Hepatocyte (in vitro differentiated cells): ENCODE data around the gene HAND1. TPM values are rescaled to one million over a fixed set of nuclear protein-coding genes. Genes with fewer than 3 reads are reported as not detected.

Source experiments
- DNase-seq: peaks from one replicate; pipeline ENCODE4 v3.0.0-alpha.2; 2016; ENCODE audit warnings: low spot score
- H2AFZ ChIP-seq: fragments of 200-600 bp; sonication (generic); 2 replicates; pipeline ENCODE4 v1.6.0; 2016; ENCODE audit warnings: antibody characterized with exemption, mild to moderate bottlenecking
- H3K27ac ChIP-seq: fragments of 200-600 bp; sonication (generic); 2 replicates; pipeline ENCODE4 v1.5.1; 2016; ENCODE audit warnings: mild to moderate bottlenecking
- H3K27me3 ChIP-seq: fragments of 200-600 bp; sonication (generic); 2 replicates; pipeline ENCODE4 v1.6.1; 2016
- H3K36me3 ChIP-seq: fragments of 200-600 bp; sonication (generic); replicated peaks from 2 replicates; pipeline ENCODE4 v1.5.1; 2016; ENCODE audit warnings: low read depth; ENCODE audit not compliant: insufficient read depth
- H3K4me1 ChIP-seq: fragments of 200-600 bp; sonication (generic); 2 replicates; pipeline ENCODE4 v1.5.1; 2016; ENCODE audit warnings: mild to moderate bottlenecking, moderate library complexity; ENCODE audit not compliant: insufficient read depth
- H3K4me2 ChIP-seq: fragments of 200-600 bp; sonication (generic); 2 replicates; pipeline ENCODE4 v1.6.0; 2016
- H3K4me3 ChIP-seq: fragments of 200-600 bp; sonication (generic); 2 replicates; pipeline ENCODE4 v1.5.1; 2016; ENCODE audit warnings: mild to moderate bottlenecking
- H3K79me2 ChIP-seq: fragments of 200-600 bp; sonication (generic); 2 replicates; pipeline ENCODE4 v1.6.0; 2017; ENCODE audit warnings: mild to moderate bottlenecking
- H3K9me2 ChIP-seq: fragments of 200-600 bp; sonication (generic); replicated peaks from 2 replicates; pipeline ENCODE4 v1.6.0; 2017; ENCODE audit warnings: mild to moderate bottlenecking; ENCODE audit not compliant: insufficient read depth
- H3K9me3 ChIP-seq: fragments of 200-600 bp; sonication (generic); 2 replicates; pipeline ENCODE4 v1.5.1; 2016; ENCODE audit warnings: low read depth, mild to moderate bottlenecking
- H4K20me1 ChIP-seq: fragments of 200-600 bp; sonication (generic); 2 replicates; pipeline ENCODE4 v1.6.0; 2016; ENCODE audit warnings: mild to moderate bottlenecking; ENCODE audit not compliant: insufficient read depth, poor library complexity, severe bottlenecking
- EZH2 ChIP-seq: fragments of 200-600 bp; sonication (generic); IDR thresholded peaks from 2 replicates; pipeline ENCODE4 v1.6.1; 2016; ENCODE audit warnings: antibody characterized with exemption, mild to moderate bottlenecking, borderline replicate concordance
- EZH2phosphoT487 ChIP-seq: fragments of 200-600 bp; sonication (generic); IDR thresholded peaks from one replicate; pipeline ENCODE4 v1.6.1; 2018; ENCODE audit warnings: antibody characterized with exemption, mild to moderate bottlenecking, low read depth, moderate library complexity; ENCODE audit not compliant: unreplicated experiment, severe bottlenecking
- WGBS: methylation state at CpG from one replicate; pipeline ENCODE4 v1.1.6; 2016; ENCODE audit warnings: low lambda C conversion rate; ENCODE audit errors: missing lambda C conversion rate; 5-methylcytosine and 5-hydroxymethylcytosine counted together
- polyA plus RNA-seq: library from polyadenylated mRNA; unstranded; fragments of >200 nt; fragmentation: Nextera tagmentation; extraction: Ambion mirVana; gene quantifications from 2 replicates; pipeline ENCODE4 v1.2.1, GENCODE V29; 2016
- total RNA-seq: library from RNA; depleted of rRNA; stranded (reverse); fragments of >200 nt; gene quantifications from 2 replicates; pipeline ENCODE4 v1.2.3, GENCODE V29; 2014
- TF ChIP-seq, protein P1 (sequence below): fragments of 200-600 bp; sonication (generic); IDR thresholded peaks from 2 replicates; pipeline ENCODE4 v1.5.1; 2016; ENCODE audit warnings: antibody characterized with exemption, mild to moderate bottlenecking; ENCODE audit not compliant: poor library complexity

Gene HAND1
- total and polyA plus RNA-seq, 2 experiments from 2014 or later = 39.2 to 118 TPM

DNA sequence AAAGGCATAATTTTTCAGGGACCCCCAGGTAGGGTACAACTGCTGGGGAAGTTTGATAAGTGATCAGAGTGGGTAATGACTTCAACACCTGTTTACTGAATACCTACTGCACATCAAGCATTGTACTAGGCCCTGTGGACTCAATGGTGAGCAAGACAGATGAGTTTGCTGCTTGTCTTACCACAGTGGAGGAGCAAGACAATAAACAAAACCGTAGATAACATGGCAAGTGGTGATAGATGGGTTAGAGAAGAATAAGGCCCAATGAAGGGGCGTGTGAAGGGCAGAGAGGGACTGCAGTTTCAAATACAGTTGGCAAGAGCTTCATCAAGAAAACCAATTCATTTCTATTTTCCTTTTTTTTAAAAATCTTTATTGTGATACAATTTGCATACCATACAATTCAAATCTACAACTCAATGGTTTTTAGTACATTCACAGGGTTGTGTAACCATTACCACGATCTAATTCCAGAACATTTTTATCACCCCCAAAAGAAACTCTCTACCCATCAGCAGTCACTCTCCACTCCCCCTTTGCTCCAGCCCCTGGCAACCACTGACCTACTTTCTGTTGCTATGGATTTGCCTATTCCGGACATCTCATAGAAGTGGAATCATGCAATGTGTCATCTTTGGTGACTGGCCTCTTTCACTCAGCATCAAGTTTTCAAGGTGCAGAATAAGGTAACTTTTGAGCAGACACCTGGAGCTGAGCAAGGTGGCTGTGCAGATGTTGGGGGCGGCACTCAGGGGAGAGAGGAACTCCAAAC, 31.9 kb upstream of the HAND1 start:
- no peaks in the 10 kb centered on the region for H3K27me3 ChIP-seq
- TF ChIP-seq, protein P1, sequence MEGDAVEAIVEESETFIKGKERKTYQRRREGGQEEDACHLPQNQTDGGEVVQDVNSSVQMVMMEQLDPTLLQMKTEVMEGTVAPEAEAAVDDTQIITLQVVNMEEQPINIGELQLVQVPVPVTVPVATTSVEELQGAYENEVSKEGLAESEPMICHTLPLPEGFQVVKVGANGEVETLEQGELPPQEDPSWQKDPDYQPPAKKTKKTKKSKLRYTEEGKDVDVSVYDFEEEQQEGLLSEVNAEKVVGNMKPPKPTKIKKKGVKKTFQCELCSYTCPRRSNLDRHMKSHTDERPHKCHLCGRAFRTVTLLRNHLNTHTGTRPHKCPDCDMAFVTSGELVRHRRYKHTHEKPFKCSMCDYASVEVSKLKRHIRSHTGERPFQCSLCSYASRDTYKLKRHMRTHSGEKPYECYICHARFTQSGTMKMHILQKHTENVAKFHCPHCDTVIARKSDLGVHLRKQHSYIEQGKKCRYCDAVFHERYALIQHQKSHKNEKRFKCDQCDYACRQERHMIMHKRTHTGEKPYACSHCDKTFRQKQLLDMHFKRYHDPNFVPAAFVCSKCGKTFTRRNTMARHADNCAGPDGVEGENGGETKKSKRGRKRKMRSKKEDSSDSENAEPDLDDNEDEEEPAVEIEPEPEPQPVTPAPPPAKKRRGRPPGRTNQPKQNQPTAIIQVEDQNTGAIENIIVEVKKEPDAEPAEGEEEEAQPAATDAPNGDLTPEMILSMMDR = no peak
- TF ChIP-seq EZH2phosphoT487 (no peak), EZH2 (no peak)
- H3K36me3 ChIP-seq = no peaks in the 10 kb centered on the region
- H3K9me3 ChIP-seq = no peaks in the 10 kb centered on the region
- 64% methylated on average over 5 of the region's 5 CpGs for WGBS
- H3K79me2 ChIP-seq = no peaks in the 10 kb centered on the region
- H3K9me2 ChIP-seq = no peaks in the 10 kb centered on the region
- no peak overlapping the region for H3K4me3 ChIP-seq
- no peak overlapping the region for H2AFZ ChIP-seq
- no peaks in the 10 kb centered on the region for H4K20me1 ChIP-seq
- no peak overlapping the region for H3K27ac ChIP-seq
- H3K4me2 ChIP-seq = no peak overlapping the region
- no peak for DNase-seq
- H3K4me1 ChIP-seq = no peaks in the 10 kb centered on the region

DNA sequence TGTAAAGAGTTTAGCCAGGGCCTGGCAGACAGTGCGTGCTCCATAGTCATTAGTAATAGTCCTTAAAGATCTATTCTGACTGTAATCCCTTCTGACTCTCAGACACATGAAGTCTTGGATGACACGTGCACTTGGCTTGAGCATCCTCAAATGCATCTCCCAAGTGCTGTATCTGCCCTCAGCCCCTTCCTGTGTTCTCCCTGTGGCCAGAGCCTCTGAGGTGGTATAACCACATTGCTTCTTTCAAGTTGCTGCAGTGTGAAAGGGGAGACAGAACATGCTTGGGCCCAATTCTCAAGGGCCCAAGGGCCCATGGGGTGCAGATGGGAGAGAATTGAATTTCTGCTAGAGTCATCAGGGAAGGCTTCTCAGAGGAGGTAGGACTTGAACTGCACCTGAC, 30.1 kb upstream of the HAND1 start:
- TF ChIP-seq, protein P1 = no peak
- no peak for TF ChIP-seq EZH2
- TF ChIP-seq EZH2phosphoT487 = no peak
- Histone ChIP-seq H2AFZ (no peak overlapping the region), H3K4me1 (no peaks in the 10 kb centered on the region), H3K36me3 (no peaks in the 10 kb centered on the region), H3K27ac (no peak overlapping the region), H3K9me2 (no peaks in the 10 kb centered on the region), H3K9me3 (no peaks in the 10 kb centered on the region), H3K4me2 (no peak overlapping the region), H4K20me1 (no peaks in the 10 kb centered on the region), H3K79me2 (no peaks in the 10 kb centered on the region), H3K27me3 (no peaks in the 10 kb centered on the region), H3K4me3 (no peak overlapping the region)
- no peak for DNase-seq
- WGBS = 87% methylated on average over 2 of the region's 2 CpGs

DNA sequence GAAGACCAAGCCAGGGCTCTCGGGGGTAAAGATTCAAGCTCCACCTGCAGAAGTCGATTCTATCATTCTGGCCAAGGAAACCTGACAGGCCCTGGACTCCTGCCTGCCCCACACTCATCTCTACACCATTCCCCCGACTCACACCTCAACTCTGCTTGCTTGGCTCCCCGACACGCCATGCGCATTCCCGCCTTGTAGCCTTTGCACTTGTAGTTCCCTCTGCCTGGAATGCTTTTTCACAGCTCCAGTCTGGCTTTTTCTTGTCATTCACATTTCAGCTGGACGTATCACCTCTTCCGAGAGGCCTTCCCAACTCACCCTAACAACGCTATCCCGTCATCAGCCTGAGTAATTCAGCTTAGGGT, 28.7 kb upstream of the HAND1 start:
- no peaks in the 10 kb centered on the region for H4K20me1 ChIP-seq
- no peak overlapping the region for H3K27ac ChIP-seq
- no peak for DNase-seq
- H3K36me3 ChIP-seq = no peaks in the 10 kb centered on the region
- H3K9me3 ChIP-seq = no peaks in the 10 kb centered on the region
- TF ChIP-seq, protein P1 = no peak
- TF ChIP-seq EZH2phosphoT487 = no peak
- TF ChIP-seq EZH2 = no peak
- H3K79me2 ChIP-seq = no peaks in the 10 kb centered on the region
- no peaks in the 10 kb centered on the region for H3K4me1 ChIP-seq
- H3K9me2 ChIP-seq = no peaks in the 10 kb centered on the region
- 85% methylated on average over 11 of the region's 11 CpGs for WGBS
- no peaks in the 10 kb centered on the region for H3K27me3 ChIP-seq
- H2AFZ ChIP-seq = no peak overlapping the region
- H3K4me3 ChIP-seq = no peak overlapping the region
- no peak overlapping the region for H3K4me2 ChIP-seq
